Liver (tissue), 9 donors: ENCODE results near the gene COP1. TPM values are rescaled to one million over a fixed set of nuclear protein-coding genes. Genes with fewer than 3 reads are reported as not detected.

Source experiments
- DNase-seq: peaks from one replicate; pipeline ENCODE4 v3.0.0-alpha.2; 2017; ENCODE audit warnings: low spot score
- H3K27ac ChIP-seq, 2 donors: one replicate each; pipeline ENCODE4 v1.7.0; 2013; ENCODE audit warnings: inconsistent platforms in 2 of 2, low read length in 2 of 2, control low read depth in 1 of 2, low read depth in 1 of 2, mild to moderate bottlenecking in 1 of 2
- H3K27me3 ChIP-seq, 4 donors: one replicate each; pipeline versions ENCODE4 v1.6.1 to v1.7.0; 2013; ENCODE audit warnings: low read length in 3 of 4, inconsistent platforms in 1 of 4, mild to moderate bottlenecking in 1 of 4, moderate library complexity in 1 of 4; ENCODE audit not compliant: control insufficient read depth in 4 of 4, insufficient read depth in 4 of 4
- H3K36me3 ChIP-seq, 4 donors: one replicate each; pipeline versions ENCODE4 v1.6.1 to v1.7.0; 2013; ENCODE audit warnings: low read length in 3 of 4, mild to moderate bottlenecking in 3 of 4, low read depth in 1 of 4, moderate library complexity in 1 of 4; ENCODE audit not compliant: control insufficient read depth in 4 of 4, insufficient read depth in 3 of 4
- H3K4me1 ChIP-seq, 4 donors: one replicate each; pipeline versions ENCODE4 v1.6.1 to v1.7.0; 2013; ENCODE audit warnings: low read length in 3 of 4, mild to moderate bottlenecking in 3 of 4, moderate library complexity in 1 of 4; ENCODE audit not compliant: control insufficient read depth in 4 of 4, insufficient read depth in 4 of 4
- H3K4me3 ChIP-seq, 3 donors: one replicate each; pipeline versions ENCODE4 v1.6.1 to v1.7.0; 2013; ENCODE audit warnings: low read length in 3 of 3, control low read depth in 1 of 3, low read depth in 1 of 3, mild to moderate bottlenecking in 1 of 3
- H3K9ac ChIP-seq, 2 donors: one replicate each; pipeline ENCODE4 v1.7.0; 2013; ENCODE audit warnings: low read length in 2 of 2, mild to moderate bottlenecking in 2 of 2, moderate library complexity in 2 of 2, control low read depth in 1 of 2, low read depth in 1 of 2
- H3K9me3 ChIP-seq, 4 donors: one replicate each; pipeline versions ENCODE4 v1.6.1 to v1.7.0; 2013; ENCODE audit warnings: low read length in 3 of 4; ENCODE audit not compliant: control insufficient read depth in 4 of 4
- ATF3 ChIP-seq: IDR thresholded peaks from 2 replicates; pipeline ENCODE4 v1.6.1; 2016; ENCODE audit warnings: antibody characterized with exemption
- CTCF ChIP-seq: fragments of 150-350 bp; IDR thresholded peaks from 2 replicates; pipeline ENCODE4 v1.5.1; 2017; ENCODE audit warnings: improper control_type of control experiment, low read depth, low read length; ENCODE audit not compliant: missing input control
- EGR1 ChIP-seq, 2 donors: IDR thresholded peaks; 2 replicates each; pipeline ENCODE4 v1.6.1; 2016 to 2018; ENCODE audit warnings: antibody characterized with exemption in 2 of 2, low read depth in 2 of 2
- FOXA1 ChIP-seq: IDR thresholded peaks from 2 replicates; pipeline ENCODE4 v1.6.1; 2016; ENCODE audit warnings: antibody characterized with exemption
- FOXA2 ChIP-seq: IDR thresholded peaks from 2 replicates; pipeline ENCODE4 v1.6.1; 2016; ENCODE audit warnings: antibody characterized with exemption
- GABPA ChIP-seq, 2 donors: IDR thresholded peaks in 1 of 2; conservative IDR thresholded peaks in 1 of 2; 2 replicates each; pipeline ENCODE4 v1.6.1; 2016; ENCODE audit warnings: antibody characterized with exemption in 2 of 2, mild to moderate bottlenecking in 1 of 2, moderate library complexity in 1 of 2
- HNF4A ChIP-seq, 2 donors: conservative IDR thresholded peaks; 2 replicates each; pipeline ENCODE4 v1.6.1; 2016; ENCODE audit warnings: antibody characterized with exemption in 2 of 2, mild to moderate bottlenecking in 2 of 2
- HNF4G ChIP-seq: IDR thresholded peaks from 2 replicates; pipeline ENCODE4 v1.6.1; 2016; ENCODE audit warnings: antibody characterized with exemption
- JUND ChIP-seq, 2 donors: IDR thresholded peaks; 2 replicates each; pipeline ENCODE4 v1.6.1; 2016; ENCODE audit warnings: antibody characterized with exemption in 2 of 2
- MAX ChIP-seq: IDR thresholded peaks from 2 replicates; pipeline ENCODE4 v1.6.1; 2016; ENCODE audit warnings: antibody characterized with exemption
- NR2F2 ChIP-seq: IDR thresholded peaks from 2 replicates; pipeline ENCODE4 v1.6.1; 2016; ENCODE audit warnings: antibody characterized with exemption
- RAD21 ChIP-seq, 2 donors: IDR thresholded peaks; 2 replicates each; pipeline ENCODE4 v1.6.1; 2016; ENCODE audit warnings: antibody characterized with exemption in 2 of 2, mild to moderate bottlenecking in 2 of 2
- REST ChIP-seq: IDR thresholded peaks from 2 replicates; pipeline ENCODE4 v1.6.1; 2016; ENCODE audit warnings: antibody characterized with exemption, mild to moderate bottlenecking
- RXRA ChIP-seq, 2 donors: IDR thresholded peaks; 2 replicates each; pipeline ENCODE4 v1.6.1; 2017 to 2018; ENCODE audit warnings: antibody characterized with exemption in 2 of 2, mild to moderate bottlenecking in 1 of 2
- SP1 ChIP-seq: IDR thresholded peaks from 2 replicates; pipeline ENCODE4 v1.6.1; 2018; ENCODE audit warnings: antibody characterized with exemption, mild to moderate bottlenecking
- TAF1 ChIP-seq: conservative IDR thresholded peaks from 2 replicates; pipeline ENCODE4 v1.6.1; 2016; ENCODE audit warnings: antibody characterized with exemption, mild to moderate bottlenecking
- YY1 ChIP-seq: IDR thresholded peaks from 2 replicates; pipeline ENCODE4 v1.6.1; 2016; ENCODE audit warnings: antibody characterized with exemption, mild to moderate bottlenecking
- ZBTB33 ChIP-seq: IDR thresholded peaks from 2 replicates; pipeline ENCODE4 v1.6.1; 2016; ENCODE audit warnings: antibody characterized with exemption
- WGBS: extraction: QIAGEN DNeasy Blood & Tissue Kit; methylation state at CpG from one replicate; pipeline ENCODE4 v1.1.7; 2013; 5-methylcytosine and 5-hydroxymethylcytosine counted together
- polyA plus RNA-seq, 2 donors: library from polyadenylated mRNA; stranded (reverse) in 1 of 2; unstranded in 1 of 2; fragments of 200-250 nt in 1 of 2; fragments of >200 nt in 1 of 2; fragmentation: Nextera tagmentation in 1 of 2; extraction: Ambion mirVana in 1 of 2; gene quantifications; one replicate each; pipeline versions ENCODE4 v1.2.1 to v1.2.3, GENCODE V29; 2013 to 2015
- total RNA-seq, 2 donors: library from RNA; depleted of rRNA; stranded (reverse); fragments of >200 nt; gene quantifications; one replicate each; pipeline ENCODE4 v1.2.3, GENCODE V29; 2014
- donor health status: healthy.
- donor health status: healthy.
- donor health status: healthy.
- donor health status: healthy.
- donor health status: healthy.

The COP1 gene
- total and polyA plus RNA-seq, 4 donors: 14.7 to 35.7 (median 22.5) TPM

GRCh38 chr1:175941164-175941563 is 265.9 kb downstream of the COP1 start:
- WGBS: 98% methylated on average over 2 of the region's 2 CpGs
- peaks cover 2 to 20% (median 7%) of the 10 kb centered on the region in 4 donors for H3K36me3 ChIP-seq
- H3K4me3 ChIP-seq: no peak overlapping the region

More at GRCh38 chr1:175941164-175941563, 265.9 kb downstream of the COP1 start:
- no peak for DNase-seq
- H3K9me3 ChIP-seq: no peaks in the 10 kb centered on the region
- no peak overlapping the region for H3K27ac ChIP-seq
- H3K27me3 ChIP-seq: no peaks in the 10 kb centered on the region
- H3K9ac ChIP-seq: no peak overlapping the region
- TF ChIP-seq MAX (no peak), NR2F2 (no peak), JUND (IDR thresholded peaks at IDR 0.05) (no peak), HNF4A (conservative IDR thresholded peaks at IDR 0.05) (no peak), TAF1 (no peak), HNF4G (no peak), GABPA (IDR thresholded peaks at IDR 0.05 in 1 of 2, conservative IDR thresholded peaks at IDR 0.05 in 1 of 2) (no peak), SP1 (no peak), ZBTB33 (no peak), RAD21 (IDR thresholded peaks at IDR 0.05) (no peak), RXRA (IDR thresholded peaks at IDR 0.05) (no peak), FOXA1 (no peak), REST (no peak), EGR1 (IDR thresholded peaks at IDR 0.05; ENCODE audit: low read depth in 2 of 2) (no peak), ATF3 (no peak), CTCF (no peak), YY1 (no peak), FOXA2 (no peak)
- no peaks in the 10 kb centered on the region for H3K4me1 ChIP-seq
